Stimulated activated CD4-positive, alpha-beta T cell treated with anti-CD3 and anti-CD28 coated beads, Interleukin-4, amount 100 ng/mL, for 24 hours (primary cell): Measurements from ENCODE around the gene AFAP1.

Experiments
- DNase-seq: peaks from one replicate; pipeline ENCODE4 v3.0.0-alpha.2; 2020

AFAP1 gene

DNA sequence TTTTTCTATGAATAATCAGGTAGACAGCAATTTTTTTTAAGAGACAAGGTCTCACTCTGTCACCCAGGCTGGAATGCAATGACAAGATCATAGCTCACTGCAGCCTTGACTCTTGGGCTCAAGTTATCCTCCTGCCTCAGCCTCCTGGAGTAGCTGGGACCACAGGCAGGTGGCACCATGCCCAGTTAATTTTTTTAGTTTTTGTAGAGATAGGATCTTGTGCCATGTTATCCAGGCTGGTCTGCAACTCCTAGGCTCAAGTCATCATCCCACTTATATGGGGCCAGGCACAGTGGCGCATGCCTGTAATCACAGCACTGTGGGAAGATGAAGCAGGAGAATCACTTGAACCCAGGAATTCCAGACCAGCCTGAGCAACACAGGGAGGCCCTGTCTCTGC lies 26.8 kb downstream of the AFAP1 start:
- DNase-seq: no peak

GRCh38 chr4:7910952-7911578 lies 28.6 kb downstream of the AFAP1 start:
- DNase-seq: no peak

DNA sequence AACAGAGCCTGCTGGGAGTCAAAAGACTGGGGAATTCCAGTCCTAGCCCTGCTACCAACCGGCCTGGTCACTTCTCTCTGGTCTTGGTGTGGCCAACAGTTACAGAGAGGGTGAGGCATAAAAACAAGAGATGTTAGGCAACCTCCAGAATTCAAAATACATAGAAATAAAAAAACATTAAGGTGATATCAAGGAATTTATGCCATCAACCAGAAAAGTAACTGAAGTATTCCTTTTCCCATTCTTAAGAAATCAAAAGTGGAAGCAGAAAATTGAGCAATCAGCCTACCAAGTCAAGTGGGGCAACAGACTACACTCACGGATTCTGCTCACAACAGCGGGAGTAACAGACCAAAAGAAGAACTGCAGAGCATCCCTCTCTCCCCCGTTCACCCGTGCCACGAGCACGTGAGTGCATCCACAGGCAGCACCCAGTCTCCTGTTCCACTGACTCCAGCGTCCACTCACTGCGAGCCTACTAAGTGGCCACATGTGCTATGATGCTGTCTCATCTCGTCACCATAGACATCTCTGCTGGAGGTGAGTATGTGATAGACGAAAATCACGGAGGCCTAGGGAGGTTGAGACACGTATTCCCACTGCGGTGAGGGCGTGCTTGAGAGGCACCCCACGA lies 29.3 kb downstream of the AFAP1 start:
- no peak for DNase-seq

DNA sequence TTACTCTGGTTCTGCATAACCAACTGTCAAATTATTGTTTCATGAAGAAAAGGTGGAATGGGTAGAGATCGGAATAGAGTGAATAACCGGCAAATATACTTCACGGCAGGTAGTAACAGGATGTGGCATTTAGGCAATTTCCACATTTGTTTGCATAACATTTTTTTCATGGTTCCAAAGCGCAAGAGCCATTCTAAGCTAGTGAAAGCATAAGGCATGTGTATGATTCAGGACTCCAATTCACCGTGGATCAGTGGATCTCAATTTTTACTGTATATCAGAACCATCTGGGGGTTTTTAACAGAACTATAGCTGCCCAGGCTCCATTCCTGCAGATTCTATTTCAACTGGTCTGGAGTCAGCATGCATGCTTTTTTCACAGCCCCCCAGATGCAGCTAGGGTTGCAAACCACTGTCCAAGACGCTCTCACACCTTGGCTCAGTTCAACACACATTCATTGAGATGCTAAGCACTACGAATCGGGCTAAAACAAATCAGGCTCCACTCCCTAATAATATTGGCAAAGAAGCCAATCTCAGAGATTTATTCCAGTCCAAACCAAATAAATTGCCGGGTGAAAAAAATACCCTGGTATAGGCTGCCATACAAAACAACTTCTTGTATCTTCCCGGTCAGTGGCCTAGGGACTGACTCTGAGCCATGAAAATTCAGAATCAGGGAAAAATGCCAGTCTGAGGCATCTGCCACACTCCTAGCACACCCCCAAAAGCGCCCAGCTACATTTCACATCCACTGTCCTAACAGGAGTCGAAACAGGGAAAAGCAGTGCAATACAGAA lies 30.0 kb downstream of the AFAP1 start:
- DNase-seq: no peak

DNA sequence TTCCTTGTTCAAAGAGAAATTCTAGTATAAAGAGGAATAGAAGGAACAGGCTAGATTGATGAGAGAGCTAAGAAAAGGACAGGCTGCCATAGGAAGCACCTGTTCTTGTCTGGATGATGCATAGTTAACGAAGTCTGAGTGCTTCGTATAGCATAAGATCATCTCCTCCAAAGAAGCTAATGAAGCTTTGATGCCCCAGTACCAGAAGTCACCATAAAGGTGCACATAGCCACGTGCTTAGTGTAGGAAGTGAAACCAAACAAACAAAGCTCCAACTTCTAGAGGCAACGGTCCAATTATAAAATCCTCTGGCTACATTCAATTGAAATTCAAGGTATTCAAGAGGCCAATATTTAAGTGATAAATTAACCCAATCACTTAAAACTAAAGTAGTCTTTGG lies 31.0 kb downstream of the AFAP1 start:
- DNase-seq: no peak

DNA sequence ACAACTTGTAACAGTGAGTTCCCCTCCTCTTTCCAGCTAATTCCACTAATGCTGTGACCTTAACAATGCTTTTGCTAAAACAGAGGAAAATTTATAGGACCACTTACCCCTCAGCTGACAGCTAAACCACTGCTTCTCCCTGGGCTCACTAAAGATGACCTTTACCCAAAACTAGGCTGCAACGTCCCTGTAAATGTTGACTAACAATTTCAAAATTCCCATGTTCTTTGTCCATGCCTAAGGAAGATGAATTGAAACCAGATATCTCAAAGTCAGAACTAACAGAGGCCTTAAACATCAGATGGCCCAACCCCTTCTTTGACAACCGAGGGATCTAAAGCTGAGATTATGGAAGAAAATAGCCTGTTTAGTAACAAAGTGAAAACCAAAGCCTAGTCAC lies 32.5 kb downstream of the AFAP1 start:
- DNase-seq: no peak

DNA sequence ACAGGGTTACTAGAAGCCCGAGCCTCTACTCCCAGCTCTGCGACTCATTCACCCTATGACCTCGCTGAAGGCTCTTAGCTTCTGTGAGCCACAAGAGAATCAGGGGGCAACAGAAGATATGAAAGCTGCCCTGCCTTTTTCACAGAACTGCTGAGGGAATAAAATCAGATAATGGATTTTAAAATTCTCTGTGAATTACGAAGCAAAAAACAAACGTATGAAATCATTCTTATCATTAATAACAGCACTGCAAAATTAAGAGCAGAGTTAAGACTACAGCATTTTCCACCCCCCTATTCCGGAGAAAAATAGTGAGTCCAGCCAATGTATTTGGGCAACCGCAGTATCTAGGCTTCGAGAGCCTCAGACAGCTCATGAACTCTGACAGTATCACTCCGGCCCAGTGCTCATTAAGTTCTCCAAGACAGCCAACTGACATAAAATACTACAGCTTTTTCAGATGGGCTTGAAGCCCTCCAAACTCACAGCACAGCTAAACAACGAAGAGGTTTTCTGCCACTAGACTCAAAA lies 33.4 kb downstream of the AFAP1 start:
- DNase-seq: no peak

DNA sequence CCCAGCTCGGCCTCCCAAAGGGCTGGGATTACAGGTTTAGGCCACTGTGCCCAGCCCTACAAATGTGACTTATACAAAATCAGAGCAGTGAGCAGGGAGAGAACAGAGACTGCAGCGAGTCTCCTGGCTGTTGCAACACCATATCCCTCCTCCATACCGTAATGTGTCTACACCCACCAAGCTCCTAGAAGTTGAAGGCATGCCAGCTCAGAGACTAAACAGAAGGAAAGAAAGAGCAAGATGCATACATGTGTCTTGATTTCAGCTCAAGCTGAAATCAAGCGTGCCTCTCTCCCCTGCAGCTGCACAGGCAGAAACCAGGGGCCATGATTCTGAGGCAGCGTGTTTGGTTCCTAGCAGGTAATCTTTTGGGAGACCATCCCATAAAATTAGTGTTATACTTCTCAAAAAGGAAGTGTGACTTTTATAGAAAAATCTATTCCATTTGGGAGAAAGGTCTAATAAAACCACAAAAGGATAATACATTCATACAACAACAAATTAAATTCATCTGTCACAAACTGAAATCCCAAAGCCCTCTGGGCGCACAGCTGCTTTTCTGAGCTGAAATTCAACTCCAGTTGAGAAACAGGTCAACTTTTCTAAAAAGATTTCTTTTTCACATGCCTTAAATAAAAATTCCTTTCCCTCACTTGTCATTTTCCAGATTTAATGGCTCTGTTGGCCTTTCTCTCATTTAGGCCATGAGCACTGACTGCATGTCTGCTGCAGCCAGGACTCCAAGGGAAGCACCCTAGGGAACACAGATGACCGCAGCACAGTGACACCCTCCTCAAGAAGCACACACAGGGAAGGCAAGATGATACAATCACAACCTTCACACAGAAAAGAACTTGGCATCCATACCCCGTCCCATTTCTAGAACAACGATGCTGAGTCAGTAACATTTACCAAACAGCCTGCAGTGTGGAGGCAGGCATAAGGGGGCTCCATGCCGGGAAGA lies 34.4 kb downstream of the AFAP1 start:
- no peak for DNase-seq

DNA sequence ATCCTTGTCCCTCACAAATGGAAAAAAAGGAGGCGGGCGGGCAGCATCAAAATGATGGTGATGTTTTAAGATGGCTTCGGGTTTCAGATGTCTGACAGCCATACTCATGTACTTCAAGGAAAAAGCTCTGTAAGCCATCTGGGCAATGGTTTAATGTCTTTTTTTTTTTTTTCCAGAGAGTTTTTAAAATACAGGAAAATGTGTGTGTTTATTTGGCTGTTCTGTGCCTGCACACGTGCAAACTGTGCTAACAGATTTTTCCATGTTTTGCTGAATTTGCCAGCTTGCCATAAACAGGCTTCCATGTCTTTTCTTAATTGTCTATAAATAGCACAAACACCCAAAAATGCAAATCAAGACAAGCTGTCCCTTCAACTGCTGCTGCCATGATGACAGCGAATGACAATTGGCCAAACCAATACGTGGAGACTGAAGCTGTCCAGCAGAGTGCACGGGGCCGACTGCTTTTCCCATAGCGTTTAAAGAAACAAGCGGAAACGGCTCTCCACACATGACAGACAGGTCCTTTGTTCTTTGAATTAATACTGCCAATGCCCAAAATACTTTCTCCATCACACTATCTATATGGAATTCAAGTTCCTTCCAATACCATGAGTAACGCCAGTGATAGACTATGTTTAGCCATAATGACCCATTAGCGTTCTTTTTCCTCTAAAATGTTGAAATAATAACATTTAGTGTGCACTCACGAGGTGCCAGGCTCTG lies 35.7 kb downstream of the AFAP1 start:
- DNase-seq: no peak

DNA sequence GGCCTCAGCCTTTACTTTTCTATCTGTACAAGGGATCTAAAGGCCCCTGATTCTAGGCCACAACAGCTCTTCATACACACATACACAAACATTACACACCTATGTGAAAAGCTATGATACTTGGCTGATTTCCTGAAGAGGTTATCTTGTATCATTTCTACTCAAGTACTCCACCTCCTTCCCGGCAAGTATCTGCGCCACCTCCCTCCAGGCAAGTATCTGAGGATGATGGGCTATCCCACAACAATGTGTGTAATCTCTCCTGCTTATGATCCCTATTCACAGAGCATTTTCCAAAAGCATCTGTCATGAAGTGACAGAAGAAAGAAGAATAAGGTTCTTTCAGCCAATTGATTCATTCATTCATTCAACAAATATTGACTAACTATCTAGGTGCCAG lies 36.8 kb downstream of the AFAP1 start:
- no peak for DNase-seq

DNA sequence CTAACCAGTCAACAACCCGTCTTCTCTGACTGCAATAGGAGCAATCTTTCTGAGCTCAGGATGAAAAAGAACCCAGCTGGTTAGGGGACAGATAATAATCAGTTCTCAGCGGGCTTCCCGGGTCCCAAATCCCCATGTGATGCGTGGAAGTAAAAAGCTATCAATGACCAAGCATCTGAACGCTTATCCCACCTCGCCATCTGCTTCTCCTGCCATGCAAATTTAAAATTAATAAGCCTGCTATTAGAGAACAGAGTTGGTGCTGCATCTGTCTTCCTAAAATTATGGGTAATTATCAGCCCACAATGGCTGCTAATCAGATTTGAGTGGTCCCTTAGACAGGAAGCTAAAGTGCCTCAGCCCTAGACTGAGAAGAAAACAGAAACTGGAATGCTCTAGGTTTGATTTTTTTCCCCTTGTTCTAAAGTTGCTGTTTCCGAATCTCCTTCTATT lies 37.5 kb downstream of the AFAP1 start:
- DNase-seq: no peak

GRCh38 chr4:7901311-7901885 lies 38.3 kb downstream of the AFAP1 start:
- DNase-seq: no peak

- DNase-seq: no peak
These were observed 39.2 kb downstream of the AFAP1 start for GRCh38 chr4:7900334-7900909.

DNA sequence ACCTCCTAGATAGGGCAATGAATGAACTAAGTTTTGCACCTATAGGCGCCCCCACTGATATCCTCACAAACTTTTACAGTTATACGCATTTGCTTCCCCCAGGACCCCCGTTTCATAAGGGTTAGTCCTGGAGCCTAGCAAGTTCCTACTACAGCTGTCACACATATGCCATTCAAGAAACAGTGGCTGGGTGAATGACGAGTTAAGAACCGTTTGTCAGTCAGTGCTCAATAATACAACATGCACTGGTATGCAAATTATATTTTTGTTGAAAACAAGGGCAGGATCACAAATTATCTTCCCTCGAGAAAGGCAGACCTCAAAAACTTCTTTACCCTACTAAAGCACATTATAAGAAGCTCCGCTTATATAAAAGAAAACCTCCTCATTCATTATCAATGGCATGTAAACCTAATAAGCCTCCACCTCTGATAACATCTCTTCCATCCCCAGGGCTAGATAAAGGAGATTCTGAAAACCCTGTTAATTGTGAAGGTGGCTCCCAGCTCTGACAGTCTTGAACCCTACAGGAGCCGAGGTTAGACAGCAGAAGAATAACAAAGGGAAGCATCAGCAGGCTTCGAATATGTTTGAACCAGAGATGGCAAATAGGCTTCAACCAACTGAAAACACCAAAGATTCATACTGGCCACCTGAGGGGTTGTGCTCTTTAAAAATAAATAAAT lies 40.3 kb downstream of the AFAP1 start:
- no peak for DNase-seq

- no peak for DNase-seq
These were observed 41.3 kb downstream of the AFAP1 start for GRCh38 chr4:7898385-7898784.

DNA sequence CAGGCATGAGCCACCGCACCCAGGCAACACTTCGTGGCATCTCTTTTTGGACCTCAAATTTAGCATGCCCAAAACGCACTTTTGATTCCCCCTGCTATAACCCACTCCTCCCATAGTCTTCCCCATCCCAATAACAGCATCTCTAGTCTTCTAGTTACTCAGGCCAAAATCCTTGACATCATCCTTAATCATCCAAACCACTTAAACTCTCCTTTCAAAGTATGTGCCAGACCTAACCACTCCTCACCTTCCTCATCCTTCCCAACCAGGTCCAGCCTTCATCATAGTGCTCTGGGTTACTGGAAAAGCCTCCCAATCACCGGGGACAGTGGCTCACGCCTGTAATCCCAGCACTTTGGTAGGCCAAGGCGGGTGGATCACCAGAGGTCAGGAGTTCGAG lies 41.9 kb downstream of the AFAP1 start:
- DNase-seq: no peak

DNA sequence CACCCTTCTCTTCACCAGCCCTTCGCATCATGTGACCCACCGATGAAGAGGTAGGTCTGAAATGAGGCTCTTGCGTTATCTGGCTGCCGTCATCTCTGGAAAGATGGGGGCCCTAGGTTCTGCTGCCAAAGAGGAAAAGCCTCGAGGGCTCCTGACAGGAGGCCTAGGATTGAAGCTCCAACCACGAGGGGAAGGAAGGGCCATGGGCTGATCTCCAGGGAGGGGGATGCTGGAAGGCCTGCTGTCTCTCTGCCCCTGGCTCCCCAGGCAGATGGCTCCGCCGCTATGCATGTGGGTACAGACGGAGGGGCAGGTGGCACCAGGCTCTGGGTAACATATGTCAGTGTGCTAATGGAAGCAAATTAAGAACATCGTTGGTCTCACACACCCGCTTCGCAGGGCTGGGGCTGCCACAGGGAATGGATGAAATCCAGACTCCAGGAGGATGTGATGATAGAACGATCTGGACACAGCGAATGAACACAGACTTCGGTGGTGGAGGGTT lies 44.9 kb downstream of the AFAP1 start:
- DNase-seq: no peak

DNA sequence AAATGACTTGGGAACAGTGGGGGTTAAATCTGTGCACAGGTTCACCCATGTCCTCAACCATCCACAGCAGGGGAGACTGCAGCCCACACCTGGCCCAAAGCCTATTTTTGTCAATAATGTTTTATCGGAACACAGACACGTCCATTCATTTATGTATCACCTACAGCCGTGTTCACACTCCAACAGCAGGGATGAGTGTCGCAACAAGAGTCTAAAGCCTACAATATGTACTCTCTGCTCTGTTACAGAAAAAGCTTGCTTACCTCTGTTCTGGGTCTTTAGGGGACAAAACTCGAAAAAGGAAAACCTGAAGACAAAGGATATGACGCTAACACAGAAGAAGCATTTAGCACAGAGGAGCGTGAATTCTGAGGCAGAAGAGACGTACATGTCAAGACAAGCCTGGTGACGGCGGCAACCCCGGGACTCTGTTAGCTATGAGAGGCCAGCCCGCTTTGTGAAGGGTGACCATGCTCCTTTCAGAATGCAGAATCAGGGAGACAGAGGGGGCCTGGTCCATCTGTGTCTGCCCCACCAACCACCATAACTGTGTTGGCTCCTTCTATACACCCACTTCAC lies 45.5 kb downstream of the AFAP1 start:
- no peak for DNase-seq

- no peak for DNase-seq
These were observed 46.1 kb downstream of the AFAP1 start for GRCh38 chr4:7893539-7893938.
